HG03139 (cell line): ENCODE results near the gene EPS8.

ENCODE experiments used
- ATAC-seq: cut with Tn5 transposase; IDR thresholded peaks from one replicate; pipeline ENCODE4 v1.9.1; 2021; ENCODE audit not compliant: unreplicated experiment

The EPS8 gene

DNA sequence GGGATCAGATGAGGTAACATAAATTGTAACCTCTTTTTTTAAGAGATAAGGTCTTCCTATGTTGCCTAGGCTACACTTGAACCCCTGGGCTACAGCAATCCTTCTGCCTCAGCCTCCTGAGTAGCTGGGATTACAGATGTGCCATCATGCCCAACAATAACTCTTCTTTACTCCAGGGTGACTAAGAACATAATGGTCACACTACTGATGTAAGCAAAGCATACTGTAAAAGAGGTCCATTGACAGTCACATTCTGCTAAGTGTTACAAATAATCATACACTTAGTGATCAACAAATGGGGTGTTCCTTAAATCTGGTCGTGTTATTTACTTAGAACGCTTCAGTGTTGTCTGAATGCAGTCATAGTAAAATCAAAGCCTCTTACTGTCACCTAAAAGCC is 68.9 kb downstream of the EPS8 start:
- no peak for ATAC-seq

GRCh38 chr12:15719230-15719629 is 70.0 kb downstream of the EPS8 start:
- ATAC-seq, result no peak

- no peak for ATAC-seq
These were observed 71.1 kb downstream of the EPS8 start for GRCh38 chr12:15717940-15718567.

GRCh38 chr12:15716581-15716980 is 72.6 kb downstream of the EPS8 start:
- no peak for ATAC-seq

GRCh38 chr12:15714256-15714655 is 74.9 kb downstream of the EPS8 start:
- no peak for ATAC-seq

GRCh38 chr12:15712823-15713660 is 76.1 kb downstream of the EPS8 start:
- ATAC-seq, result no peak

DNA sequence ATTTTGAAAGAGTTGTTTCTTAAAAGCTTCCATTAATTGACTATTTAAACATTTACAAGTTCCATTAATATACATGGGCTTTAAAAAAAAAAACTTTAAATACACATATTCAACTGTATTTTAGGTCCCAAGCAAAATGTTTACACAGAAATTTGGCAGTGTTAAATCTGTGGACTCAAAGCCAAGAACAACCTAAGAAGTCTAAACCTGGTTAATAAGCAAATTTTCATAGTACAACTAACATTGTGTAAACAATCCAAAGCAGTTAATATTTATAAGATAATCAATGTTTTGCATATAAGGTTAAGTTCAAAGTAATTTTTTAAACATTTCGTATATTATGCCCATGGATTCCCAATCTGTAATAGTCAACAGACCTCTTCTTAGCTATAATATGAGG is 77.0 kb downstream of the EPS8 start:
- no peak for ATAC-seq

DNA sequence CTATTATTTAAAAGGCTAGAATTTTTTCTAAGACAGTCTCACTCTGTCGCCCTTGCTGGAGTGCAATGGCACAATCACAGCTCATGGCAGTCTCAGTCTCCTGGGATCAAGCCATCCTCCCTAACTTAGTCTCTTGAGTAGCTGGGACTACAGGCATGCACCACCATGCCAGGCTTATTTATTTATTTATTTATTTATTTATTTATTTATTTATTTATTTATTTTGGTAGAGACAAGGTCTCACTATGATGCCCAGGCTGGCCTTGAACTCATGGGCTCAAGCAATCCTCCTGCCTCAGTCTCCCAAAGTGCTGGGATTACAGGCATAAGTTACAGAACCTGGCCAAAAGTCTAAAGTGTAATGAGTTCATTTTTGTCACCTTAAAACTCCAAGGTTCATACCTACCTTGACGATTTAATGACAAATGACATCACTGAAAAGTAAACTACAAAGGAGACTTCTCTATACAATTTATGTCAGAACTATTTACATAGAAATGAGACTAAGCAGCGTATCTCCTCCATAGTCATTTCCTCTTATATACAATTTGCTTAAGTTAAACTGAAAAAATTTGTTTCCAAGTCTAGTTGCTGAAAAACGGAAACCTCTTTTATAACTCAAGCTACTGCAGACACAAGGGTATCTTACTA is 78.2 kb downstream of the EPS8 start:
- no peak for ATAC-seq

DNA sequence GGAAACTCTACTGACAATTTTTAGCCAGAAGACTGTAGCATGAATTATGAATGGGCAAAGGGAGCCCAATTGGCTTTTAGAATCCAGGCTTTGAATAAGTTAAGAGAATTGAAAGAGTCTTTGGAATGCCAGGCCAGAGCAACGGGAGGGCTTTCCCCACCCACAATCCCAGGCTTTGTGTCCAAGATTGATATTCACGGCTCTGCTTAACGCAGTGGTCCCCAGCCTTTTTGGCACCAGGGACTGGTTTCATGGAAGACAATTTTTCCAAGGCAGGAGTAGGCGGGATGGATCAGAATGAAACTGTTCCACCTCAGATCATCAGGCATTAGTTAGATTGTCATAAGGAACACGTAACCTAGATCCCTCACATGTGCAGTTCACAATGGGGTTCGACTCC is 79.6 kb downstream of the EPS8 start:
- no peak for ATAC-seq

GRCh38 chr12:15708396-15709076 is 80.7 kb downstream of the EPS8 start:
- ATAC-seq, result no peak

DNA sequence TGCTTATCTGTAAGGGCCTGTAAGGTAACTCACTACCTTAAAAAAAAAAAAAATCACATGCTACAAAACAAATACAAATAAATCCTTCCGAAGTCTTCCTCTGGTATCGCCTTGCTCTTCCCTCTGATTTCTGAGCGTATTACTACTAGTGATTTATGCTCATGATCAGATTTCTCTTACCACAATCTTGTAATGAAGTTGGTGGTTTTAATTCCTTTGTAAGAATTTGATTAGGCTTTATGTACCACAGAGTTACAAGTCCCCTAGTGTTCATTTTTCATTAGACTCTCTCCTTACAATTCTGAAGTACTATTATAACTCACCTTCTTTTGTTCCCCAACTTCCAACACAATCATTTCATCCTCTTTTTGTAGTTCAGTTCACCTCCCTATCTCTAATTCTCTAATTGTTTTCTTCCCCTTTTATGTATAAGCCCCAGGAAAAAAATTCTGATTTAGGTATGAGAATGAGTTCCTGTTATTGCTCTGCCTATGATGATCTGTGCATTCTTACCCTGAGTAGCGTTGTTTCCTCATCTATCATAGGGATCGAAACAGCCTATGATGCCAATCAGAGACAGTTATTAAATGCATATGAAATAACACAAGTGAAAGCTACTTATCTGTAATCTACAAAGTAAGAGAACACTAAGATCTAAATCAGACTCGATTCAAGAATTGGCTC is 81.5 kb downstream of the EPS8 start:
- ATAC-seq, result no peak

- no peak for ATAC-seq
These were observed 83.0 kb downstream of the EPS8 start for GRCh38 chr12:15706010-15706676.

DNA sequence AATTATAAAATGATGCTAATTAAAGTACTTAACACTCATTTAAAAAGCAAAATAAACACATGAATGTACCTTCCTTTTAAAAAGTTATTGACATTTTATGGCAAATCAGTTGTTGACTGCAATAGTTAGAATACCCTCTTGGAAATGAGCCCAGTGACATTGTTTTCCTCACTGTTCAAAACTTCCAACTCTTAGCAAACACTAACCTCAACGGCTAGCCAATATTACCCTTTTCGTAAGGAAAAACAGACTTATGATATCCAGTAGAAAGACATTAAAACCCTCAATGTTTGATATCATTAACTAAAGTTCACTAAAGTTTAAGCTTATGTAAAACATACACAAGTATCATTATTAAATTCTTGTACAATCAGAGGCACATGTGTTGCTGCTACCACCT is 83.6 kb downstream of the EPS8 start:
- no peak for ATAC-seq

DNA sequence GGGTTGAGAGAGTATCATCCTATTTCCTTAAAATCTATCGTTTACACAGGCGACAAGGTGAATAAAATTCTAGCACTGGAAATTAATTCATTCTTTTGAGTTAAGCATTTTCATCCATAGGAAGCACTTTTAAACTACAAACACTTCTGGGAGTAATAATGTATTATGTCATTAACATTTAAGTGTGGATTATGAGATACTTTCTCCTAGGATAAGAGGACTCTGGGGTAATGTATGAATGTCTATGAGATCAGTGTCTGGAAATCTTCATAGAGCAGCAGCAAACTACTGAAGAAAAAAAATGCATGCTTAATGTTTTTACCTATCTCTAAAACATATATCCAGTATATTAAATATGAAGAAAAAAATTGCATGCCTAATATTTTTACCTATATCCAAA is 86.9 kb downstream of the EPS8 start:
- ATAC-seq, result no peak

DNA sequence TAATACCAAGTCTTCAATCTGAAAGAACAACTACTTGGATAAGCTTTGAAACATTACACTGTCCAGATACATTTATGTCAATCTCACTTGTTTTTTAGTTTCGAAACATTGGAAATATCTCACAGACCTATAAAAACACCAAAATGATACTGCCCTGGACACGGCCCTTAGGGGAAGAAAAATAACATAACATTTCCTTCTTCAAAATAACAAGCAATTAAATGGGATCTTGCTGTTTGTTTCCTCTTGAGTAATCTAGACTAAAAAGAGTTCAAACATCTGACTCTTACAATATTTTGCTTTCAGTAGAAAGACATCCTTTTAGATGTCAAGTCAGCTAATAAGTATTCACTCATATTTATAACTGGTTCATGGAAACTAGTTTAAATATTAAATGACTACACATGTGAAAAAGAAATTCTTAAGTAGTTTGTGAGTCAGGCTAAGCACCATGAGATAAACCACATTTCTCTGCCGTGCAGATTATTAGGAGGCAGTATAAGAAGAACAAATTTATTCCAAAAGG is 87.5 kb downstream of the EPS8 start:
- ATAC-seq, result no peak

DNA sequence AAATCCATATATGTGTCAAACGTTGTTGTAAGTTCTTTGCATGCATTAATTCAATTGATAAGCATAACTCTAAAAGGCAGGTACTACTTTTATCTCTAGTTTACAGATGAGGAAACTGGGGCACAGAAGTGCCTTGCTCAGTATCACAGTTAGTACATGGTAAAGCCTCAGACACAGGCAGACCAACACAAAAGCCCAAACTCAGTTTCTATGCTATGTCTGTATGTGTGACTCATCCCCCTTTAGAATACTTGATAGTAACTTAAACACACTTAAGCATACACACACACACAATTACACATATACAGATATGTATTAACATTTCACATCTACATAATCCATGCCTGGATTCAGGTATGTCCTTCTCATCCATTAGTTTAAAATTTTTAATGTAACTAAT is 88.0 kb downstream of the EPS8 start:
- ATAC-seq, result peak; percentile 51

GRCh38 chr12:15700595-15700994 is 88.6 kb downstream of the EPS8 start:
- ATAC-seq, result no peak

GRCh38 chr12:15699886-15700285 is 89.3 kb downstream of the EPS8 start:
- ATAC-seq, result no peak

DNA sequence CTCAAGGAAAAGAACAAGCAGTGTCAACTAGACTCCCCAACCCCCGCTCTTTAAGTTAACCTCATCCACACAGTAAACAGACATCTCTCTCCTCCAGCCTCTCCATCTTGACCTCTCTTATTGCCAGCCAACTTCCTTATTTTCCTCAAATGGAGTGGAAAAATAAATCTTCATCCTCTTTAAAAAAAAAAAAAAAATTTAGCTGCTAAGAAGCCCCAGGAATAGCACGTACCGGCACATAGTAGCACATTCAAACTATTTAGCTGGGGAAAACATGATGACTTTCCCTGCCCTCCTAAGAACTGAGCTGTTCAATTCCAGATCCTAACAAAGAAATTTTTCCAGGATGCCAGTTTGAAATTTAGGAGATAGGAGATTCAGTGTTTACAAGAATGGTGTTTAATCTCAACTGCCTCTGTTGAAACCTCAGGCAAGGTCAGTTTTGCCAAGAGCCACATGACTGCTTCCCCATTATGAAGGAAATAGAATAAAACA is 90.8 kb downstream of the EPS8 start:
- ATAC-seq, result no peak

- ATAC-seq, result no peak
These were observed 92.0 kb downstream of the EPS8 start for GRCh38 chr12:15697201-15697600.
